ENCODE results near the gene DLG2. TPM values are rescaled to one million over a fixed set of nuclear protein-coding genes. Genes with fewer than 3 reads are reported as not detected.

DLG2 gene
- total RNA-seq, 1 donor: 3.0 TPM

DNA sequence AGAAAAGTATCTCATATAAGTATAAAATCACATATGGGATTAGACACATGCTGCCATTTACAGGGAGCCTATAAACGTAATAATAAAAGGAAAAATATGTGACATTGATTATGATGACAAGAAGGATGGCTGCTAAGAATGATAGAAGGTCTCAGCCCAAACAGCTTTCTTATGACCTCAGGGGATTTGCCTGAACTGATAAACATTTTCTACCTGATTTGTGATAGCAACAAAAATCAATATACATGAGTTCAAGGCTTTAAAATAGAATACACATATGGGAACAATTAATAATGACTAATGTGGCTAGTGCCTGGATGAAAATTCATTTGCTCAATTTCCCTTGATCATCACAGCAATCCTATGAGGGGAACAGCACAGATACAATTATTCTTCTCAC is 1704.2 kb downstream of the DLG2 start:
- TF ChIP-seq, protein P1, sequence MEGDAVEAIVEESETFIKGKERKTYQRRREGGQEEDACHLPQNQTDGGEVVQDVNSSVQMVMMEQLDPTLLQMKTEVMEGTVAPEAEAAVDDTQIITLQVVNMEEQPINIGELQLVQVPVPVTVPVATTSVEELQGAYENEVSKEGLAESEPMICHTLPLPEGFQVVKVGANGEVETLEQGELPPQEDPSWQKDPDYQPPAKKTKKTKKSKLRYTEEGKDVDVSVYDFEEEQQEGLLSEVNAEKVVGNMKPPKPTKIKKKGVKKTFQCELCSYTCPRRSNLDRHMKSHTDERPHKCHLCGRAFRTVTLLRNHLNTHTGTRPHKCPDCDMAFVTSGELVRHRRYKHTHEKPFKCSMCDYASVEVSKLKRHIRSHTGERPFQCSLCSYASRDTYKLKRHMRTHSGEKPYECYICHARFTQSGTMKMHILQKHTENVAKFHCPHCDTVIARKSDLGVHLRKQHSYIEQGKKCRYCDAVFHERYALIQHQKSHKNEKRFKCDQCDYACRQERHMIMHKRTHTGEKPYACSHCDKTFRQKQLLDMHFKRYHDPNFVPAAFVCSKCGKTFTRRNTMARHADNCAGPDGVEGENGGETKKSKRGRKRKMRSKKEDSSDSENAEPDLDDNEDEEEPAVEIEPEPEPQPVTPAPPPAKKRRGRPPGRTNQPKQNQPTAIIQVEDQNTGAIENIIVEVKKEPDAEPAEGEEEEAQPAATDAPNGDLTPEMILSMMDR (IDR thresholded peaks at IDR 0.05; ENCODE audit: insufficient read depth, low read length): no peak
- DNase-seq (ENCODE audit: low read depth): no peak
- no peak overlapping the region for H3K4me3 ChIP-seq (ENCODE audit: low read depth, low read length)

- no peak overlapping the region for H3K4me3 ChIP-seq (ENCODE audit: low read depth, low read length)
- TF ChIP-seq, protein P1 (IDR thresholded peaks at IDR 0.05; ENCODE audit: insufficient read depth, low read length): no peak
- no peak for DNase-seq (ENCODE audit: low read depth)
Observed at GRCh38 chr11:83922318-83922717, 1704.8 kb downstream of the DLG2 start.

GRCh38 chr11:83921447-83922192 is 1705.5 kb downstream of the DLG2 start:
- TF ChIP-seq, protein P1 (IDR thresholded peaks at IDR 0.05; ENCODE audit: insufficient read depth, low read length): no peak
- no peak overlapping the region for H3K4me3 ChIP-seq (ENCODE audit: low read depth, low read length)
- no peak for DNase-seq (ENCODE audit: low read depth)

- TF ChIP-seq, protein P1 (IDR thresholded peaks at IDR 0.05; ENCODE audit: insufficient read depth, low read length): no peak
- H3K4me3 ChIP-seq (ENCODE audit: low read depth, low read length): no peak overlapping the region
- DNase-seq (ENCODE audit: low read depth): peak; percentile 2
Observed at GRCh38 chr11:83918476-83918875, 1708.7 kb downstream of the DLG2 start.

DNA sequence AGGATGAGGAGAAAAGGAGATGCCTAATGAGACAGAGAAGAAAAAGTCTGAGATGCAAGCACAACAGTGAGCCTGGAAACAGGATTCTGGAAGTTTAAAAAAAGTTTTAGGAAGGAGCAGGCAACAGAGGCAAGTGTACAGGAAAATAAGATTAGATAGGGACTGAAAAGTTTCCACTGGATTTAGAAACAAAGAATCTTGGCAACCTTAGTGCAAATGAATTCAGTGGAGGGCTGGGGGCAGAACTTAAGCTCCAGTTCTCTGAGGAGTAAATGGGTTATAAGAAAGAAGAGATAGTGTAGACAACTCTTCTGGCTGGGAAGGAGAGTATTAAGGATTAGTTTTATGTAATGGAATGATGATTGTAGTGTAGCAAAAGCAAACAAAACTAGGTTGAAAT is 1712.1 kb downstream of the DLG2 start:
- TF ChIP-seq, protein P1 (IDR thresholded peaks at IDR 0.05; ENCODE audit: insufficient read depth, low read length): no peak
- no peak overlapping the region for H3K4me3 ChIP-seq (ENCODE audit: low read depth, low read length)
- no peak for DNase-seq (ENCODE audit: low read depth)

DNA sequence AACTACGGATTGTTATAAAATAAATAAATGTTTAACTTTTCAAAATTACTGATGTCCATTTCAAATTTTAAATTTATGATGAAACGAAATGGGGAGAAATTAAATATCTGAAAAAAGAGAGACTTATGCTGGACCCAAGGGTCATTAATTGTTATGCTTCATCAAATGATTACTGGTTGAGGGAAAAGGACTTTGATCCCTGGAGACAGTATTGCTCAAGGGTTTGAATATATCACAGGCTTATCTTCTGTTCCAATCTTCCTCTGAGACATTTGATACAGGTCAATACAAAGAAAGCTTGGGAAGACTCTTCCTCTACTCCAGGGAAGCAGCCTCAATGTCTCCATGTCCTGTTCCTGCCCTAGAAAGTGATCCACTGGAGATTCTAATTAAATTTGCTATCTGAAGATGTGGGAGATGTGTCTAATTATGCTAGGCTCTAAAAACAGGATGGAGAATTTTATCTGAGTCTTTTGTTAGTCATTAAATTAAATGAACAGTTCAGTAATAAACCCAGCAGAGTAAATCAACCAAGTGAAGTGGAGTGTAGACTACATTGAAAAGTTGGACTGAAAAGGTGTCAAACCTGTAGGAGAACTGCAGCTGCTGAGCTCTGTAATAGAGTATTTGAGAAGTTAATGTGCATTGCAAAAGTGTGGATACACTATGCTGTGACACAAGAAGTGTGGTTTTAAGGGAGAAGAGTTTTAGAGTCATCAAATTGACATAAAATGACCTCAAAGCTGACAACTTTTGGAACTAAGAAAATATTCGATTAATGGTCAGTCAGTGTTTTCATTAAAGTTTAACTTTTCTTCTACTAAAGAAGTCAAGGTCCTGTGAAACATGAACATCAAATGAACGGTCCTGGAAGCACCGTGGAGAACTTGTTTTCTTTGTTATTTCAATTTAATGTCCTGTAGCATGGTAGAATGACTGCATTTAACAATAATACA is 1717.3 kb downstream of the DLG2 start:
- TF ChIP-seq, protein P1 (IDR thresholded peaks at IDR 0.05; ENCODE audit: insufficient read depth, low read length): no peak
- no peak for DNase-seq (ENCODE audit: low read depth)
- no peak overlapping the region for H3K4me3 ChIP-seq (ENCODE audit: low read depth, low read length)
